22Rv1 (cell line): Measurements from ENCODE around the gene WDR70.

Experiments used
- H3K27ac ChIP-seq: fragments of 450-650 bp; 2 replicates; pipeline ENCODE4 v1.5.1; 2017
- ZFX ChIP-seq: fragments of 450-650 bp; IDR thresholded peaks from 2 replicates; pipeline ENCODE4 v1.6.1; 2017; ENCODE audit warnings: antibody characterized with exemption, borderline replicate concordance
- TF ChIP-seq, protein P1 (sequence below): fragments of 450-650 bp; IDR thresholded peaks from 2 replicates; pipeline ENCODE4 v1.5.1; 2017; ENCODE audit warnings: mild to moderate bottlenecking

Gene WDR70

DNA sequence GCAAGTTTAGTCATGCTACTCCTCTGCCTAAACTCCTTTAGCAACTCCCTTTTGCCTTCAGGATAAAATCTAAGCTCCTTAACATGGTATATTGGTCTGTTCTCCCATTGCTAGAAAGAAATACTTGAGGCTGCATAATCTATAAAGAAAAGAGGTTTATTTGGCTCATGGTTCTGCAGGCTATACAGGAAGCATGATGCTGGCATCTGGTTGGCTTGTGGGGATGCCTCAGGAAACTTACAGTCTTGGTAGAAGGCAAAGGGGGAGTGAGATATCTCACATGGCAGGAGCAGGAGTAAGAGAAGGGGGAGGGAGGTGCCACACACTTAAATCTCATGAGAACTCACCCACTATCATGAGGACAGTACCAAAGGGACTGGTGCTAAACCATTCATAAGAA, 315.7 kb downstream of the WDR70 start:
- no peak overlapping the region for H3K27ac ChIP-seq
- TF ChIP-seq ZFX, result no peak
- TF ChIP-seq, protein P1, sequence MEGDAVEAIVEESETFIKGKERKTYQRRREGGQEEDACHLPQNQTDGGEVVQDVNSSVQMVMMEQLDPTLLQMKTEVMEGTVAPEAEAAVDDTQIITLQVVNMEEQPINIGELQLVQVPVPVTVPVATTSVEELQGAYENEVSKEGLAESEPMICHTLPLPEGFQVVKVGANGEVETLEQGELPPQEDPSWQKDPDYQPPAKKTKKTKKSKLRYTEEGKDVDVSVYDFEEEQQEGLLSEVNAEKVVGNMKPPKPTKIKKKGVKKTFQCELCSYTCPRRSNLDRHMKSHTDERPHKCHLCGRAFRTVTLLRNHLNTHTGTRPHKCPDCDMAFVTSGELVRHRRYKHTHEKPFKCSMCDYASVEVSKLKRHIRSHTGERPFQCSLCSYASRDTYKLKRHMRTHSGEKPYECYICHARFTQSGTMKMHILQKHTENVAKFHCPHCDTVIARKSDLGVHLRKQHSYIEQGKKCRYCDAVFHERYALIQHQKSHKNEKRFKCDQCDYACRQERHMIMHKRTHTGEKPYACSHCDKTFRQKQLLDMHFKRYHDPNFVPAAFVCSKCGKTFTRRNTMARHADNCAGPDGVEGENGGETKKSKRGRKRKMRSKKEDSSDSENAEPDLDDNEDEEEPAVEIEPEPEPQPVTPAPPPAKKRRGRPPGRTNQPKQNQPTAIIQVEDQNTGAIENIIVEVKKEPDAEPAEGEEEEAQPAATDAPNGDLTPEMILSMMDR, result no peak

DNA sequence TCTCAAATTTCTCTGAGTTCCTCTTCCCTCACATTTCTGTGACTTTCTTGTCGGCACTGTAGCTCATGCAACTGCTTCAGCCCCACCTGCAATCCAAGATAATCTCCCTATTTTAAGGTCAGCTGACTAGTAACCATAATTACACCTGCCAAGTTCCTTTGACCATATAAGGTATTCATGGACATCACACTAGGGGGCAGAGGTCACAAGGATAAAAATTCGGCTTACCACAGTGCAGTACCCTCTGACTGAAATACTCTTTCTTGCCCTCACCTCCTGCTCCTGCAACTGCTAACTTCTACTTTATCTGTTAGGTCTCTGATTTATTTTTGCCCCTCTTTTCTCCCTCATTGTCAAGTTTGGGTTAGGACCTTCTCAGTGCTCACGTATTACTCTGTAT, 316.5 kb downstream of the WDR70 start:
- peak overlapping the region; percentile 17; the same call in 1 of the 2 replicates for H3K27ac ChIP-seq
- no peak for TF ChIP-seq ZFX
- TF ChIP-seq, protein P1, result no peak

DNA sequence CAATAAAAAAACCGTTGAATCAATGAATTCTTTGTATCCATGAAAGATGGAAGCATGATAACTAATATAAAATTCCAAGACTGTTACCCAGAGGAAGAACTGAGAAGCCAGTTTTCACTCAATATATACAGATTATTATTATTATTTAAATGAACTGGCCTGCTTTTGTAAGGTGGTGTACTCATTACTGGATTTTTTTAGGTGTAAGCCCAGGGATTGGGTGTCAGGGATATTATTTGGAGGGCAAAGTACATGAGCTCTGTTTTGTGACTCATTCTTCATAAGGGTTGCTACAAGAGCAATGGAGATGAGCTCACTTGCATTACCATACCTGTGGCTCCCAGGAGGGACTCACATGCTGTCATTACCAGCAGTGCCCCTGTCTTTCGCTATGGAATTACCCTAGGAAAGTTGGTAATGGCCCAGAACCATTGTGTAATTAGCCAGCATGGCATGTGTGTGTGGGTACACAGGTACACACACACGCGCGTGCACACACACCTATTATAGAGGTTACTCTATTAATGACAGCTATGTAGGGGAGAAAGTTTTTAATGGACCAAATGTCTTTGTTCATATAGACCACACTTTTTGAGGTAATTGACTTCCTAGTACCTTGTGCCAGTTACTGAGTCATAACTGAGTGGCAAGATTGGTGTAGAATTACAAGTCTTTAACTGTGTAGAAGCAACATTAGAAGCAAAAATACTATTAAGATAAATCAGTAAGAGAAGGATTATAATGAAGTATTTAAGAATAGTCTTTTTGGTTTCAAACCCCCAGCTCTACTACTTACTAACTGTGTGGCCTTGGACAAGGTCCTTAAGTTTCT, 317.3 kb downstream of the WDR70 start:
- TF ChIP-seq, protein P1, result no peak
- TF ChIP-seq ZFX, result no peak
- H3K27ac ChIP-seq, result peak overlapping the region; percentile 17; the same call in 1 of the 2 replicates

DNA sequence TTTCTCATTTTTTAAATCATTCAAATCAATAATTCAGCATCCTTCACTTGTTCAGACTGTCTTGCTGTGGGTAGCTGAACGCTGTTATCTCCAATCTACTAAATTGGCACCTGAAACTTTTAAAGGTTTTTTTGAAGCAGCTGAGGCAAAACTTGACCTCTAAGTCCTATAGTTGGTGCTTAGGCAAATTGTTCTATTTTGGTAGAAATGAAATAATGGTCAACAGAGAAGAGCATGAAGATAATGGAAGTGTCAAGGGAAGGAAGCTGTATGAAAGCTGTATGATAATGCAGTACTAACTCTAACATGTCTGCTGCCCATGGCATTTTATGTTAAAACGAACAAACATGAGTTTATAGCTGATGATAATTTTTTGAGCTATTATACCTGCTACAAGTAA, 322.8 kb downstream of the WDR70 start:
- TF ChIP-seq ZFX, result no peak
- TF ChIP-seq, protein P1, result no peak
- no peak overlapping the region for H3K27ac ChIP-seq

DNA sequence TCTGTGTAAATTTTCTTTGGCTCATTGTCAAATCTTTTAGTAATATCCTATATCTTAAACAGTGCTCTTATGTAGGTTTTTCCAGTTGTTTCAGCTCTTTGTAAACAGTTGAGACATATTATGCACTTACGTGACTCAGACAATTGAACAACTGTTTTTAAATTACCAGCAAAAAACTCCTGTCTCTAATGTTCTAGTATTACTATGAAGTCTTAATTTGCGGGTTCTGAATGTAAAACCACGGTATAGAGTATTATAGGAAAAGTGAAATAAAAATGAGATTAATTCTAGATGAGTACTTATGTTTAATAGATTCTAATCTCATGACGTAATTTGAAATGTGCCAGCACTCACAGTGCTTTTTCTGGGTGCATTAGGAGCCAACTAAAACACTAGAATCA, 324.7 kb downstream of the WDR70 start:
- TF ChIP-seq ZFX, result no peak
- TF ChIP-seq, protein P1, result no peak
- no peak overlapping the region for H3K27ac ChIP-seq

DNA sequence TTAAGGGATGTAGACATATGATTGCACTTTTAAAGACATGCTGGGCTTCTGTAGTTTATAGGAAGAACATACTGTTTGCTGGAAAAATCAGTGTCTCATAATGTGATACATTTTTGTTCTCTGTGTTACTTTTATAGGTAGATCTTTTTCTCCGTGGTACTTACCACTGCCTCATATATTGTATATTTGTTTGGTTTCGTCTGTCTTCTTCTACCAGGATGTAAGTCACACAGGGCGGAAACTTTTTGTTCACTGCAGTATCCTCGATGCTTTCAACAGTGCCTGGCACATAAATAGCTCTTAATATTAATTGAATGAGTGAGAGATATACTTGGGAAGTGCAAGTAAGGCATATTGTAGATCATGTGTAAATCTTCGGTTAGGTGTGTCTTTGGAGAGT, 325.3 kb downstream of the WDR70 start:
- TF ChIP-seq, protein P1, result no peak
- TF ChIP-seq ZFX, result no peak
- no peak overlapping the region for H3K27ac ChIP-seq

DNA sequence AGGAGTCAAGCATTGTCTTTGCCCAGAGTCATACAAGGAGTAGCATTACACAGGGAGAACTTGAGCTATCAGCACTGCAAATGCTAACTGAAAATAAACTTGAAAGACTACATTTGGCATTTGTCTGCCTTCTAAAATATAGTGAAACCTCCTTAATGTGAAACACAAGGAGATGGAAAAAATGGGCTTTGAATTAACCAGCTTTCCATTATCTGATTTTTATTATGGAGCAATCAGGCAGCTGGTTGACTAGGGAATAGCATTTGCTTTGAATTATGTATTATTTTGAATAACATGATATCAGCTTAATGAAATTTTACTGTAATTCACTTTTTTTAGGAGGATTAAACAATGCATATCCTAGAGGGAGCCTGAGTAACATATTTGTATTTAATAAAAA, 329.9 kb downstream of the WDR70 start:
- TF ChIP-seq, protein P1, result no peak
- TF ChIP-seq ZFX, result no peak
- H3K27ac ChIP-seq, result no peak overlapping the region
